ENCODE results near the gene CDCA7L.

GRCh38 chr7:21939136-21939857 is 6.4 kb downstream of the CDCA7L start:
- no peak for TF ChIP-seq POLR2A (IDR thresholded peaks at IDR 0.05; ENCODE audit: low read depth, low read length)
- no peak for TF ChIP-seq POLR2AphosphoS5 (IDR thresholded peaks at IDR 0.05; ENCODE audit: low read depth, low read length)
- TF ChIP-seq TAF1 (IDR thresholded peaks at IDR 0.05; ENCODE audit: low read depth, low read length) = no peak
